ENCODE results near the gene POLR2L. TPM values are rescaled to one million over a fixed set of nuclear protein-coding genes. Genes with fewer than 3 reads are reported as not detected.

The POLR2L gene
- total RNA-seq, 2 donors from 2014 or later = 64.5 to 91.1 TPM

DNA sequence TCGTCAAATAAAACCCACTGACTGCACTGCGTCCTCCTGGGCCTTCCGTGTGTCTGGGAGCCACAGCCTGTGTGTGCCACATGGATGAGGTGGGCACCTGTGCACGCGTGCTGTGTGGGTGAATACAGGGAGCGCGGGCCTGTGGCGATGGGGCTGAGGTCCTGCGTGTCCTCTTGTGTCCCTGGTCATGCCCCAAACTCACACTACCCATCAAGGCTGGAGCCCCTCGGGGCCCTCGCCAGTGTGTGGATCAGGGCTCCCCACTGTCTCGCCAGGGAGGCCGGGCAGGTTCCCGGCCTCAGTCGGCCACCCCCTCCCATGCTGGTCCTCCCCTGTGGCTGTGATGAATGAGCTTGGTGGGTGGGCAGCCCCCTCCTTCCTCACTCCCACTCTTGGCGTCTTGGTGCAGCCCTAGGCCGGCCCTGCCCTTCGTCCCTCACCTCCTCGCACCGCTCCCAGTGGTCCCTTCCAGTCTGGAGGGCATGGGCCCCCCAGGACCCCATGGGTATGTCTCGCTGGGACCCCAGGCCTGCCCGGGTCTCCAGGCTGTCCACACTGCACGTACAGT, 10.3 kb downstream of the POLR2L start:
- no peaks in the 10 kb centered on the region for H3K9me3 ChIP-seq
- DNase-seq (ENCODE audit: low spot score) = no peak
- H3K4me3 ChIP-seq = peak overlapping the region; percentile 63 to 79
- peak overlapping the region; percentile 76 to 77 for H3K27ac ChIP-seq
- no peaks in the 10 kb centered on the region for H3K27me3 ChIP-seq (replicated peaks; ENCODE audit: insufficient read depth)
- 77% methylated on average over 23 of the region's 23 CpGs for WGBS
- TF ChIP-seq POLR2AphosphoS5 (IDR thresholded peaks at IDR 0.05) (no peak), POLR2A (IDR thresholded peaks at IDR 0.05) (no peak)
- TF ChIP-seq, protein P1, sequence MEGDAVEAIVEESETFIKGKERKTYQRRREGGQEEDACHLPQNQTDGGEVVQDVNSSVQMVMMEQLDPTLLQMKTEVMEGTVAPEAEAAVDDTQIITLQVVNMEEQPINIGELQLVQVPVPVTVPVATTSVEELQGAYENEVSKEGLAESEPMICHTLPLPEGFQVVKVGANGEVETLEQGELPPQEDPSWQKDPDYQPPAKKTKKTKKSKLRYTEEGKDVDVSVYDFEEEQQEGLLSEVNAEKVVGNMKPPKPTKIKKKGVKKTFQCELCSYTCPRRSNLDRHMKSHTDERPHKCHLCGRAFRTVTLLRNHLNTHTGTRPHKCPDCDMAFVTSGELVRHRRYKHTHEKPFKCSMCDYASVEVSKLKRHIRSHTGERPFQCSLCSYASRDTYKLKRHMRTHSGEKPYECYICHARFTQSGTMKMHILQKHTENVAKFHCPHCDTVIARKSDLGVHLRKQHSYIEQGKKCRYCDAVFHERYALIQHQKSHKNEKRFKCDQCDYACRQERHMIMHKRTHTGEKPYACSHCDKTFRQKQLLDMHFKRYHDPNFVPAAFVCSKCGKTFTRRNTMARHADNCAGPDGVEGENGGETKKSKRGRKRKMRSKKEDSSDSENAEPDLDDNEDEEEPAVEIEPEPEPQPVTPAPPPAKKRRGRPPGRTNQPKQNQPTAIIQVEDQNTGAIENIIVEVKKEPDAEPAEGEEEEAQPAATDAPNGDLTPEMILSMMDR (IDR thresholded peaks at IDR 0.05) = no peak
- H3K4me1 ChIP-seq (replicated peaks) = peaks cover 32% of the 10 kb centered on the region
- intact Hi-C loops (cut with DNase I) = no loop called here
- H3K36me3 ChIP-seq = no peaks in the 10 kb centered on the region

DNA sequence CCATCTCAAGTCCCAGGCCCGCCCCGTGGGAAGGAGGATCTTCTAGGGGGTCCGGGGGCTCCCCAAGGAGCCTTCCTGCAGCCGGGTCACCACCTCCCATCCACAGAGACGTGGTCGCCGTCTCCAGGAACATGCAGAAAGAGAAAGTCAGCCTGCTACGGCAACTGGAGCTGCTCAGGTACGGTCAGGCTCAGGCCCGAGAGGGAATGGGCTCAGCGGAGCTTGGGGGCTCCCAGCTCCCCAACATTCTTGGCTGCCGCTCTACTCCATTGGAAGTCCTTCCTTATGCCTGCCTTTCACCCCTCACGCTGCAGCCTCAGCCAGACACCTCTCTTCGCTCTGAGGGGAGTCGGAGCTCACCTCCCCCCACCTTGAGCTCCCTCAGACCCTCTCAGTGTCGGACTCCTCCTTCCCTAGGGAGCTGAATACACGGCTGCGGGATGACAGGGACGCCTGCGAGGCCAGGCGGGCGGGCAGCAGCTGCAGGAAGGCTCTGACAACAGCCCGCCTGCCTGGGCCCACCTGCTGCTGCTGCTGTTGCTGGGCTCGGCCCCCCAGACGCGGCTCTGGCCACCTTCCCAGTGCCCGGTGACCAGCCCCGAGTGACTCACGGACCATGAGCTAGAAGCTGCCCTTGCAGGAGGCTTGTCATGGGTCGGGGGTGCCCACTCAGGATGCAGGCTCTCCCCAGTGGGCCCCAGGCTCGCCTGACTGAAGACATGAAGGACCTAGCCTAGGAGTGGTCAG, 11.0 kb downstream of the POLR2L start:
- Histone ChIP-seq H3K27me3 (replicated peaks; ENCODE audit: insufficient read depth) (no peaks in the 10 kb centered on the region), H3K4me3 (no peak overlapping the region), H3K27ac (no peak overlapping the region), H3K9me3 (no peaks in the 10 kb centered on the region), H3K4me1 (replicated peaks) (peaks cover 38% of the 10 kb centered on the region), H3K36me3 (no peaks in the 10 kb centered on the region)
- intact Hi-C loops (cut with DNase I) = no loop called here
- WGBS = 73% methylated on average over 25 of the region's 31 CpGs
- TF ChIP-seq POLR2AphosphoS5 (IDR thresholded peaks at IDR 0.05) = no peak
- TF ChIP-seq, protein P1 (IDR thresholded peaks at IDR 0.05) = no peak
- TF ChIP-seq POLR2A (IDR thresholded peaks at IDR 0.05) = no peak
- DNase-seq (ENCODE audit: low spot score) = no peak

DNA sequence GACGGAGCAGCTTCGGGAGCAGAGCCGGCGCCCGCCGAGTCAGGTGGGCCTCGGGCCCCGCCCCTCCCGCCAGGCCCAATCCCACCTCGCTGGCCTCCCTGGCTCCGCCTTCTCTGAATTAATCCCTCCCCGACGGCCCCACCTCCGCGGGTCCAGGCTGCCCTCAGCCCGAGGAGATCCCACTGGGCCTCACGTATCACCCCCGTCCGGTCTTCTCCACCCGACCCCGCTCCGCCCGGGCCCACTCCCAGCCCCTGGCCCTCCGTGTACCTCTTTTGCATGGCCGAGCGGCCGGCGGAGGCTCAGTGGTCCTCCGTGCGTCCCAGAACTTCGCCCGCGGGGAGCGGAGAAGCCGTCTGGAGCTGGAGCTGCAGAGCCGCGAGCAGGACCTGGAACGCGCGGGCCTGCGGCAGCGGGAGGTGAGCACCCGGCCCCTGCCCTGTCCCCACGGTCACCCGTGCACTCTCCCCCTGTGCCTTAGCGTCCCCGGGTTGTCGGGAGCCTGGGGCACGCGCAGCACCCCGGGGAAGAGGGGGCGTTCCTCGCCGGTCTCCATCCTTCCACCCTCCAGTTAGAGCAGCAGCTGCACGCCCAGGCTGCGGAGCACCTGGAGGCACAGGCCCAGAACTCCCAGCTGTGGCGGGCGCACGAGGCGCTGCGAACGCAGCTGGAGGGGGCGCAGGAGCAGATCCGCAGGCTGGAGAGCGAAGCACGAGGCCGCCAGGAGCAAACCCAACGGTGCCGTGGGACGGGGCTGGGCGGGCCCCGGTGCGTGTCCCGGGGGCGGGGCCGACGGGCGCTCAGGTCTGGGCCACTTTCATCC, 11.8 kb downstream of the POLR2L start:
- H3K4me3 ChIP-seq = peak overlapping the region; percentile 21 to 22
- peak; percentile 71 for DNase-seq (ENCODE audit: low spot score)
- H3K4me1 ChIP-seq (replicated peaks) = peaks cover 46% of the 10 kb centered on the region
- 7% methylated on average over 74 of the region's 78 CpGs for WGBS
- H3K27ac ChIP-seq = no peak overlapping the region
- peak; percentile 64 for TF ChIP-seq POLR2AphosphoS5 (IDR thresholded peaks at IDR 0.05)
- TF ChIP-seq, protein P1 (IDR thresholded peaks at IDR 0.05) = no peak
- peak; percentile 5 for TF ChIP-seq POLR2A (IDR thresholded peaks at IDR 0.05)
- intact Hi-C loops (cut with DNase I) = no loop called here
- H3K36me3 ChIP-seq = no peaks in the 10 kb centered on the region
- H3K9me3 ChIP-seq = no peaks in the 10 kb centered on the region
- H3K27me3 ChIP-seq (replicated peaks; ENCODE audit: insufficient read depth) = no peaks in the 10 kb centered on the region

- no peak overlapping the region for H3K27ac ChIP-seq
- intact Hi-C loops (cut with DNase I) = no loop called here
- WGBS = 4% methylated on average over 29 of the region's 39 CpGs
- DNase-seq (ENCODE audit: low spot score) = no peak
- H3K9me3 ChIP-seq = no peaks in the 10 kb centered on the region
- H3K36me3 ChIP-seq = peaks cover 0 to 2% of the 10 kb centered on the region in 2 donors
- H3K4me3 ChIP-seq = peak overlapping the region; percentile 21 to 22
- TF ChIP-seq, protein P1 (IDR thresholded peaks at IDR 0.05) = no peak
- peak; percentile 57 for TF ChIP-seq POLR2A (IDR thresholded peaks at IDR 0.05)
- no peak for TF ChIP-seq POLR2AphosphoS5 (IDR thresholded peaks at IDR 0.05)
- peaks cover 48% of the 10 kb centered on the region for H3K4me1 ChIP-seq (replicated peaks)
- H3K27me3 ChIP-seq (replicated peaks; ENCODE audit: insufficient read depth) = no peaks in the 10 kb centered on the region
These were observed 12.5 kb downstream of the POLR2L start for GRCh38 chr11:829847-830294.
